WI38 (cell line): ENCODE results near the gene GM2A.

Experiments used
- H3K4me3 ChIP-seq: 2 replicates; pipeline ENCODE4 v1.5.1; 2011; ENCODE audit warnings: low read depth, mild to moderate bottlenecking, control low read depth, low read length
- CTCF ChIP-seq: IDR thresholded peaks from 2 replicates; pipeline ENCODE4 v1.5.1; 2012; ENCODE audit warnings: low read depth, mild to moderate bottlenecking, control low read depth, low read length

GM2A gene

GRCh38 chr5:151222054-151222789 is 30.8 kb upstream of the GM2A start:
- no peak overlapping the region for H3K4me3 ChIP-seq
- no peak for TF ChIP-seq CTCF

- TF ChIP-seq CTCF = no peak
- H3K4me3 ChIP-seq = peak overlapping the region; percentile 60; the same call in 1 of the 2 replicates
These were observed 30.1 kb upstream of the GM2A start for GRCh38 chr5:151222790-151223446.

DNA sequence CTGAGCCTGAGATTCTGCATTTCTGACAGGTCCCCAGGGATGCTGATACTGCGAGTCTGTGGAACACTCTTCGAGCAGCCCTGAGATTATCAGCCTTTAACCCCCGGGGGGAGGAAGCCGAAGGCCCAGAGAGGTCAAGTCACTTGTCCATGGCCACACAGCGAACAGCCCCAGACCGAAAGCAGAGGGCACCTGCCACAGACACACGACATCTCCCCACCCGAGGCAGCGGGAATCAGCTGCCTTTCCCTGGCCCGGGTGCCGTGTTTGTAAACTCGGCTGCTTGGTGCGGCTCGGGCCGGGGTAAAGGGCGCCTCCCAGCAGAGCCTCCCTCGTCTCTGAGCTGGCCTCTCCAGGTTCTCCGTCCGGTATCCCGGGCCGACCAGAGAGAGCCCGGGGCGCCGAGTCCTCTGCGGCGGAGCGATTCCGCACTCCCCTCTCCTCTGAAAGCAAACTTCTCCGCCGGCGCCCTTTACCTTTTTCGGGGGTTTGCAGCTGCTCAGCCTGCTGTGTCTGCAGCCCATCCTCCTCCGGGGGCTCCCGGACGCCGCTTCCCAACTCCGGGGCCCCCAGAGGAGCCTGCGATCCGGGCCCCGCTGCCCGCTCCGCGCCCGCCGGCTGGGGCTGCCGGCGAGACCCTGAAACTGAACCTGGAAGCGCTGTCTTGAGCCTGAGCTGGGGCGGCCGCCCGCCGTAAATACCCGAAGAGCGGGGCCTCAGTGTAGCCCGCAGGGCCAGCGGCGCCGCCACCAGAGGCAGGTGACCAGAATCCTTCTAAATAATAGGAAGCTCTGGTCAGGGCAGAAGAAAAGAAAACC is 29.3 kb upstream of the GM2A start, which contains the start of gene CCDC69:
TSS of gene CCDC69 (minus strand) at position 646 of the 818 bp plus-strand sequence. CDS start at position 524, 122 bp downstream.
- TF ChIP-seq CTCF = no peak
- peak within 1 kb of the TSS; percentile 60 for H3K4me3 ChIP-seq

DNA sequence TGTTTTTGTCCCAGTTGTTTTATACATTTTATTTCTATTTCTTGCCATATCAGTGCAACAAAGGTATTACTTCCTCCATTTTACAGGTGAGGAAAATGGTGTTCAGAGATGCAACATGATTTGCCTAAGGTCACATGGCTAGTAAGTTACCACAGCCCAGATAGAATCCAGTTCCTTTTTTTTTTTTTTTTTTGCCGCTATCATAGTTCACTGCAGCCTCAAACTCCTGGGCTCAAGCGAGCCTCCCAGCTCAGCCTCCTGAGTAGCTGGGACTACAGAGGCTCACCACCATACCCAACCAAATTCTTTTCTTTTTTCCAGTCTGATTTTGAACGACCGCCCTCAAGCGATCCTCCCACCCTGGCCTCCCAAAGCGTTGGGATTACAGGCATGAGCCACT is 28.6 kb upstream of the GM2A start:
- peak overlapping the region; percentile 60; the same call in 1 of the 2 replicates for H3K4me3 ChIP-seq
- no peak for TF ChIP-seq CTCF

DNA sequence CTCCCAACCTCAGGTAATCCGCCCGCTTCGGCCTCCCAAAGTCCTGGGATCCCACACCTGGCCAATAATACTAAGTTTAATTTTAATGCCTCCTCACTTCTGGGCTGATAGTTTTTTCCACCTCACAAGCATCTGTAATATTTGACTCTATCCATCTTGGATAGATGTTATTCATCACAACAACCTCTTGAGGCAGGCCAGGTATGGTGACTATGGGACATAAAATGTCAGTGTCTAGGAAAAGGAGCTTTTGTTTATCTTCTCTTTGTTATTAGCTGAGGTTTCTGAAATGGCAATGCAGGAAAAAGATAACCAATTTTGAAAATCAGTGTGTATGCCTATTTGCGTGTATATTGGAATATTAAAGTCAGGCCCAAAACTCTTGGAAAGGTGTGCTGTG is 27.9 kb upstream of the GM2A start:
- no peak for TF ChIP-seq CTCF
- no peak overlapping the region for H3K4me3 ChIP-seq

GRCh38 chr5:151225475-151225874 is 27.5 kb upstream of the GM2A start:
- TF ChIP-seq CTCF = no peak
- no peak overlapping the region for H3K4me3 ChIP-seq
